PFSK-1 (cell line): ENCODE data around the gene GAS2L2.

Experiments used
- FOXP2 ChIP-seq: optimal IDR thresholded peaks from 2 replicates; pipeline ENCODE3; 2011; ENCODE audit warnings: borderline replicate concordance, control low read depth, inconsistent platforms; ENCODE audit not compliant: insufficient read depth; ENCODE audit errors: extremely low read length, extremely low read depth
- POLR2AphosphoS5 ChIP-seq: IDR thresholded peaks from 2 replicates; pipeline ENCODE4 v1.6.1; 2012; ENCODE audit warnings: low read depth, mild to moderate bottlenecking, control low read depth, low read length, moderate library complexity
- REST ChIP-seq, 2 experiments: IDR thresholded peaks; 2 replicates each; pipeline versions ENCODE4 v1.6.1 to v1.8.0; 2011 to 2012; ENCODE audit warnings: low read depth in 2 of 2, low read length in 2 of 2, control low read depth in 1 of 2, inconsistent platforms in 1 of 2, mild to moderate bottlenecking in 1 of 2, moderate library complexity in 1 of 2; ENCODE audit not compliant: insufficient read depth in 1 of 2
- SIN3A ChIP-seq: IDR thresholded peaks from 2 replicates; pipeline ENCODE4 v1.6.1; 2012; ENCODE audit warnings: mild to moderate bottlenecking, low read length, moderate library complexity, borderline replicate concordance; ENCODE audit not compliant: insufficient read depth
- TAF1 ChIP-seq: IDR thresholded peaks from 2 replicates; pipeline ENCODE4 v1.6.1; 2012; ENCODE audit warnings: low read length, control low read depth, borderline replicate concordance; ENCODE audit not compliant: insufficient read depth

GAS2L2 gene

GRCh38 chr17:35796942-35797341, 43.9 kb upstream of the GAS2L2 start:
- TF ChIP-seq TAF1 = no peak
- TF ChIP-seq REST (IDR thresholded peaks at IDR 0.05; ENCODE audit: insufficient read depth in 1 of 2, low read depth in 2 of 2, low read length in 2 of 2) = no peak
- no peak for TF ChIP-seq FOXP2
- TF ChIP-seq SIN3A = no peak
- no peak for TF ChIP-seq POLR2AphosphoS5

- TF ChIP-seq POLR2AphosphoS5 (no peak), SIN3A (no peak), REST (IDR thresholded peaks at IDR 0.05; ENCODE audit: insufficient read depth in 1 of 2, low read depth in 2 of 2, low read length in 2 of 2) (no peak), FOXP2 (no peak)
These were observed 42.8 kb upstream of the GAS2L2 start for GRCh38 chr17:35795871-35796265.

- TF ChIP-seq FOXP2 (peak; percentile 39), TAF1 (no peak)
These were observed 42.2 kb upstream of the GAS2L2 start, which contains the start of gene MMP28 for GRCh38 chr17:35795007-35795870. Gene MMP28 (minus strand): TSS chr17:35795641. CDS start chr17:35795377, 264 bp downstream.

GRCh38 chr17:35793257-35793656, 40.2 kb upstream of the GAS2L2 start:
- TF ChIP-seq FOXP2 (no peak), REST (IDR thresholded peaks at IDR 0.05; ENCODE audit: insufficient read depth in 1 of 2, low read depth in 2 of 2, low read length in 2 of 2) (no peak), POLR2AphosphoS5 (no peak), TAF1 (no peak), SIN3A (no peak)

GRCh38 chr17:35791681-35792350, 38.8 kb upstream of the GAS2L2 start:
- TF ChIP-seq SIN3A (no peak), FOXP2 (no peak), REST (IDR thresholded peaks at IDR 0.05; ENCODE audit: insufficient read depth in 1 of 2, low read depth in 2 of 2, low read length in 2 of 2) (no peak), POLR2AphosphoS5 (no peak), TAF1 (no peak)
